GM23338 (cell line): ENCODE results near the gene PCBP2. TPM values are rescaled to one million over a fixed set of nuclear protein-coding genes. Genes with fewer than 3 reads are reported as not detected.
A peak's percentile ranks its signal among the peaks of the same experiment; 100 is the strongest.

ENCODE experiments used
- ATAC-seq: fragments of 200-7000 bp; cut with Tn5 transposase; 3 replicates; pipeline ENCODE4 v1.9.1; 2020
- DNase-seq: peaks from one replicate; pipeline ENCODE4 v3.0.0-alpha.2; 2015; ENCODE audit warnings: low spot score
- H2AFZ ChIP-seq: fragments of 200-600 bp; sonication (generic); 2 replicates; pipeline ENCODE4 v1.8.0; 2016; ENCODE audit warnings: antibody characterized with exemption, mild to moderate bottlenecking, moderate library complexity
- H3F3A ChIP-seq: fragments of 200-600 bp; sonication (generic); replicated peaks from 2 replicates; pipeline ENCODE4 v1.8.0; 2017; ENCODE audit warnings: antibody characterized with exemption, mixed run types, low read depth
- H3K27ac ChIP-seq: fragments of 200-600 bp; sonication (generic); 2 replicates; pipeline ENCODE4 v1.6.1; 2016; ENCODE audit warnings: low read depth
- H3K27me3 ChIP-seq: fragments of 200-600 bp; sonication (generic); 2 replicates; pipeline ENCODE4 v1.8.0; 2016; ENCODE audit warnings: mild to moderate bottlenecking, mixed run types, moderate library complexity; ENCODE audit not compliant: insufficient read depth
- H3K36me3 ChIP-seq: fragments of 200-600 bp; sonication (generic); 2 replicates; pipeline ENCODE4 v1.8.0; 2016; ENCODE audit warnings: mild to moderate bottlenecking; ENCODE audit not compliant: insufficient read depth
- H3K4me1 ChIP-seq: fragments of 200-600 bp; sonication (generic); 2 replicates; pipeline ENCODE4 v1.8.0; 2016; ENCODE audit warnings: mild to moderate bottlenecking, moderate library complexity; ENCODE audit not compliant: insufficient read depth
- H3K4me2 ChIP-seq: fragments of 200-600 bp; sonication (generic); 2 replicates; pipeline ENCODE4 v1.7.1; 2017; ENCODE audit warnings: mixed run types
- H3K4me3 ChIP-seq: fragments of 200-600 bp; sonication (generic); 2 replicates; pipeline ENCODE4 v1.6.1; 2016; ENCODE audit warnings: mixed run types
- H3K79me2 ChIP-seq: fragments of 200-600 bp; sonication (generic); replicated peaks from 2 replicates; pipeline ENCODE4 v1.8.0; 2017; ENCODE audit warnings: mild to moderate bottlenecking; ENCODE audit not compliant: insufficient read depth
- H3K9me2 ChIP-seq: fragments of 200-600 bp; sonication (generic); 2 replicates; pipeline ENCODE4 v1.8.0; 2017; ENCODE audit not compliant: insufficient read depth
- H4K20me1 ChIP-seq: fragments of 200-600 bp; sonication (generic); replicated peaks from 2 replicates; pipeline ENCODE4 v1.8.0; 2017; ENCODE audit warnings: mild to moderate bottlenecking; ENCODE audit not compliant: insufficient read depth
- H3K27ac Mint-ChIP-seq: 2 replicates; pipeline ENCODE4 v1.8.0; 2020; ENCODE audit warnings: inconsistent platforms, mild to moderate bottlenecking, moderate library complexity, mixed read lengths
- H3K27me3 Mint-ChIP-seq: 3 replicates; pipeline ENCODE4 v1.8.0; 2022; ENCODE audit warnings: low read depth, mild to moderate bottlenecking, moderate library complexity, mixed read lengths, inconsistent platforms; ENCODE audit not compliant: insufficient read depth, poor library complexity
- H3K36me3 Mint-ChIP-seq: 3 replicates; pipeline ENCODE4 v1.8.0; 2021; ENCODE audit warnings: low read depth, mild to moderate bottlenecking, inconsistent platforms, moderate library complexity, mixed read lengths
- H3K4me1 Mint-ChIP-seq: 3 replicates; pipeline ENCODE4 v1.8.0; 2020; ENCODE audit warnings: mild to moderate bottlenecking, inconsistent platforms, mixed read lengths
- H3K4me3 Mint-ChIP-seq: 3 replicates; pipeline ENCODE4 v1.8.0; 2021; ENCODE audit warnings: moderate library complexity, mild to moderate bottlenecking, inconsistent platforms, mixed read lengths
- H3K9me3 Mint-ChIP-seq: 3 replicates; pipeline ENCODE4 v1.8.0; 2020; ENCODE audit warnings: moderate library complexity, mild to moderate bottlenecking, inconsistent platforms, mixed read lengths
- JUNB ChIP-seq: IDR thresholded peaks from one replicate; pipeline ENCODE4 v1.6.1; 2016; ENCODE audit warnings: antibody characterized with exemption; ENCODE audit not compliant: unreplicated experiment
- POLR2AphosphoS5 ChIP-seq: IDR thresholded peaks from 2 replicates; pipeline ENCODE4 v1.6.1; 2016; ENCODE audit warnings: antibody characterized with exemption, low read depth
- REST ChIP-seq: IDR thresholded peaks from one replicate; pipeline ENCODE4 v1.6.1; 2018; ENCODE audit warnings: antibody characterized with exemption; ENCODE audit not compliant: unreplicated experiment
- STAT1 ChIP-seq: IDR thresholded peaks from one replicate; pipeline ENCODE4 v1.6.1; 2016; ENCODE audit warnings: antibody characterized with exemption; ENCODE audit not compliant: unreplicated experiment
- ZNF462 ChIP-seq: fragments of 250-450 bp; sonication (Bioruptor Pico); IDR thresholded peaks from 2 replicates; pipeline ENCODE4 v1.5.0; 2020; ENCODE audit warnings: mild to moderate bottlenecking, moderate library complexity
- polyA plus RNA-seq: library from polyadenylated mRNA; unstranded; fragments of >200 nt; fragmentation: Nextera tagmentation; extraction: Ambion mirVana; gene quantifications from 2 replicates; pipeline ENCODE4 v1.2.1, GENCODE V29; 2016
- total RNA-seq: library from RNA; depleted of rRNA; stranded (reverse); fragments of >200 nt; shearing (Covaris generic); gene quantifications from 2 replicates; pipeline ENCODE4 v1.2.3, GENCODE V29; 2014

Gene PCBP2
- total and polyA plus RNA-seq, 2 experiments from 2014 or later: 397 to 676 TPM

- Mint-ChIP-seq H3K4me1 (peaks cover 12% of the 10 kb centered on the region), H3K9me3 (no peaks in the 10 kb centered on the region; the same call in 2 of the 3 replicates), H3K36me3 (peaks cover 45% of the 10 kb centered on the region), H3K27me3 (peaks cover 31% of the 10 kb centered on the region), H3K27ac (no peak overlapping the region), H3K4me3 (no peak overlapping the region)
- Histone ChIP-seq H4K20me1 (peaks cover 29% of the 10 kb centered on the region), H3K4me3 (no peak overlapping the region), H2AFZ (no peak overlapping the region), H3K4me1 (peaks cover 2% of the 10 kb centered on the region; the same call in 1 of the 2 replicates), H3F3A (peaks cover 11% of the 10 kb centered on the region), H3K27ac (no peak overlapping the region), H3K36me3 (peaks cover 4% of the 10 kb centered on the region; the same call in 1 of the 2 replicates), H3K9me2 (no peaks in the 10 kb centered on the region), H3K27me3 (no peaks in the 10 kb centered on the region), H3K79me2 (no peaks in the 10 kb centered on the region; the same call in 1 of the 2 replicates), H3K4me2 (no peak overlapping the region)
- TF ChIP-seq REST: no peak
- TF ChIP-seq POLR2AphosphoS5: peak; percentile 29; the same call in 1 of the 2 replicates
- ATAC-seq (no peak), DNase-seq (no peak)
Measured at GRCh38 chr12:53486736-53487487, 35.0 kb downstream of the PCBP2 start.

- H2AFZ ChIP-seq: no peak overlapping the region
- Mint-ChIP-seq H3K27me3 (peaks cover 20% of the 10 kb centered on the region), H3K9me3 (no peaks in the 10 kb centered on the region; the same call in 2 of the 3 replicates), H3K4me3 (no peak overlapping the region), H3K27ac (no peak overlapping the region), H3K4me1 (peaks cover 21% of the 10 kb centered on the region), H3K36me3 (peaks cover 27% of the 10 kb centered on the region)
- H3K27ac ChIP-seq: no peak overlapping the region
- DNase-seq (no peak), ATAC-seq (no peak)
- peaks cover 4% of the 10 kb centered on the region; the same call in 1 of the 2 replicates for H3K36me3 ChIP-seq
- H3K27me3 ChIP-seq: no peaks in the 10 kb centered on the region
- H3F3A ChIP-seq: peaks cover 10% of the 10 kb centered on the region
- no peaks in the 10 kb centered on the region for H3K9me2 ChIP-seq
- H3K4me3 ChIP-seq: no peak overlapping the region
- H3K4me1 ChIP-seq: peaks cover 17% of the 10 kb centered on the region
- no peaks in the 10 kb centered on the region; the same call in 1 of the 2 replicates for H3K79me2 ChIP-seq
- no peak overlapping the region for H3K4me2 ChIP-seq
- H4K20me1 ChIP-seq: peaks cover 17% of the 10 kb centered on the region
- no peak for TF ChIP-seq STAT1
- TF ChIP-seq JUNB: no peak
- no peak for TF ChIP-seq POLR2AphosphoS5
- TF ChIP-seq REST: no peak
- no peak for TF ChIP-seq ZNF462 (CRISPR knock-in tag)
Measured at GRCh38 chr12:53489242-53489864, 37.5 kb downstream of the PCBP2 start.
